Skin epidermis (tissue), 12 donors: ENCODE data around the gene NUTM2A.
"Not testable (repeated sequence)": the region's sequence is repeated elsewhere in the genome, so short reads cannot be mapped to it uniquely, and the experiment has no call there.

Experiments
- H3K27ac ChIP-seq, 21 experiments: fragments of 200-600 bp; sonication (generic) in 11 of 21; one replicate each; pipeline ENCODE4 v1.5.0; 2020; ENCODE audit warnings: mild to moderate bottlenecking in 3 of 21, inconsistent platforms in 2 of 21, moderate library complexity in 2 of 21
- H3K4me3 ChIP-seq, 7 experiments: fragments of 200-600 bp; sonication (generic) in 2 of 7; one replicate each; pipeline ENCODE4 v1.5.0; 2020; ENCODE audit warnings: inconsistent platforms in 2 of 7, mild to moderate bottlenecking in 2 of 7, moderate library complexity in 1 of 7

NUTM2A gene, protein sequence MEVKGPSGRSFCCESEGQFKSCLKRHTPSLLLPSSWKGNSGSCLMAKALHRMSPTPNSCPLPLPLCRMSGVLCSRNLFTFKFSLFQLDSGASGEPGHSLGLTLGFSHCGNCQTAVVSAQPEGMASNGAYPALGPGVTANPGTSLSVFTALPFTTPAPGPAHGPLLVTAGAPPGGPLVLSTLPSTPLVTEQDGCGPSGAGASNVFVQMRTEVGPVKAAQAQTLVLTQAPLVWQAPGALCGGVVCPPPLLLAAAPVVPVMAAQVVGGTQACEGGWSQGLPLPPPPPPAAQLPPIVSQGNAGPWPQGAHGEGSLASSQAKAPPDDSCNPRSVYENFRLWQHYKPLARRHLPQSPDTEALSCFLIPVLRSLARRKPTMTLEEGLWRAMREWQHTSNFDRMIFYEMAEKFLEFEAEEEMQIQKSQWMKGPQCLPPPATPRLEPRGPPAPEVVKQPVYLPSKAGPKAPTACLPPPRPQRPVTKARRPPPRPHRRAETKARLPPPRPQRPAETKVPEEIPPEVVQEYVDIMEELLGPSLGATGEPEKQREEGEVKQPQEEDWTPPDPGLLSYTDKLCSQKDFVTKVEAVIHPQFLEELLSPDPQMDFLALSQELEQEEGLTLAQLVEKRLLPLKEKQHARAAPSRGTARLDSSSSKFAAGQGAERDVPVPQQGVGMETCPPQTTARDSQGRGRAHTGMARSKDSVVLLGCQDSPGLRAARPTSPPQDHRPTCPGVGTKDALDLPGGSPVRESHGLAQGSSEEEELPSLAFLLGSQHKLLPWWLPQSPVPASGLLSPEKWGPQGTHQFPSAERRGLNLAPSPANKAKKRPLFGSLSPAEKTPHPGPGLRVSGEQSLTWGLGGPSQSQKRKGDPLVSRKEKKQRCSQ

DNA sequence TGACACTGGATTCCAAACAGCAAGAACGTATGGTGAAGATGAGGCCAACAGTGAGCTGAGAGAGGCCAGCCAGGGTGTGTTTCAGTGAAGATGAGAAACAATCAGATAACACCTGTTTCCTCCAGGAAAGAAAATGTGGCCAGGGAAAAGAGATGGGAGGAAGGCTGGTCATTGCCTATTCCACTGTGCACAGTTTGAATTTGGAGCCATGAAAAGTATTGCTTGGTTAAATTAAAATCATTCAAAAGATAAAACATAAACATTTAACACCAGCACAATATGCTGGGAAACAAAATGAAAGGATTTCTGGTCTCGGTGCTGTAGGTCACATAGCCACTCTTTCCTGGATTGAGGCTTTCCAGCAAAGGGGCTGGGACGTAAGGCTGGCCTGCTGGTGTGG lies at the start of gene NUTM2A:
NUTM2A (plus strand) TSS at position 301 of the 400 bp plus-strand sequence. CDS start 383 bp downstream, outside the sequence.
- not testable (repeated sequence) for H3K27ac ChIP-seq, H3K4me3 ChIP-seq

DNA sequence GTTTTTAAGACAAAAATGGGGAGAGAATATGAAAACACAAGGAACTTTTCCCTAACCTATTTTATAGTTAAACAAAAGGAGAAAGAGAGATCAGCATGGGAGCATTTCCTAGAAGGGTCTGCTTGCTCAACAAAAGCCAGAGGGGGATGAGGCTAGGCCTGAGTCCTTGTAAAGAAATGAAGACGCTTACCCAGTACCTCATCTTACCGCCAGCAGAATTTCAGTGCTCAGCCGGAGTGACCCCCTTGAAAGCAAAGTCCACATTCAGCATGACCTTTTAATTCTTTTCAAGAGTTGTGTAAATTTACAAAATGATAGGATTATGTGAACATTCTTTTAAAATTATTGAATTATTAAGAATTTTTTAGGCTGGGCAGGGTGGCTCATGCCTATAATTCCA lies 47.7 kb upstream of the NUTM2A start:
- H3K27ac ChIP-seq, H3K4me3 ChIP-seq: not testable (repeated sequence)

DNA sequence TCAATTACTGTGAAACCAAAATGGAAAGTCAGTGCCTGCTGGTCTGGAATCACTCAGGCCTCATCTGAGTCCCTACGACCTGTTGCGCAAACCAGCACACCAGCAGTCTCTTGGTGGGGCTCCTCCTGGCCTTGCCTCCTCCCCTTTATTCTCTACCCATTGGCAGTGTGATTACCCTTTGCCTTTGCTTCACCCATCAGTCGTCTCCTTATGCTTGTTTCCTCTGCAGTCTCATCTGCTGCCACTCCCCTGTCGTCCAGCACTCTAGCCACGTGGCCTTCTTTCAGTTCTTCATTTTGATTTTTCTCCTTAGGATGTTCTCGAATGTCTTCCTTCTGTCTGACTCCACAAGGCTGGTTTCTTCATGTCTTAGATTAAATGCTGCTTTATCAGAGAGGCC lies 40.8 kb upstream of the NUTM2A start:
- H3K4me3 ChIP-seq, result not testable (repeated sequence)
- peak overlapping the region in 1 of 21 experiments; percentile 6 for H3K27ac ChIP-seq

DNA sequence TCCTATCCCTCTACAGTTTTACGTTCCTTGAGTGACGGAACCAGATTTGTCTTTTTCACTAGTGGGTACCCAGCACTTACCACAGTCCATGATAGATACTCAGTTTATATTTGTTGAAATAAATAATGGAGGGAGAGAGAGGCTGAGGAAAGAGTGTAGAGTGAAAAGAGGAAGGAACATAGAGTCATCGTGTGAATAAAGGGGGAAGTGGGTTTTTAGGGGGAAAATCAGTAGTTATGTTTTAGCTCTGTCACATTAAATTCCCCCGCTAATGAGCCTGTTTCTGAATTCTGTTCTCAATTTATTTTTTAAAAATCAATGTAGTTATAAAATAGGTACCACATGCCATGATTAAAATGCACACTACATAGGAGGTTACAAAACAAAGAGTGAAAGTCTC lies 39.2 kb upstream of the NUTM2A start:
- not testable (repeated sequence) for H3K4me3 ChIP-seq, H3K27ac ChIP-seq

DNA sequence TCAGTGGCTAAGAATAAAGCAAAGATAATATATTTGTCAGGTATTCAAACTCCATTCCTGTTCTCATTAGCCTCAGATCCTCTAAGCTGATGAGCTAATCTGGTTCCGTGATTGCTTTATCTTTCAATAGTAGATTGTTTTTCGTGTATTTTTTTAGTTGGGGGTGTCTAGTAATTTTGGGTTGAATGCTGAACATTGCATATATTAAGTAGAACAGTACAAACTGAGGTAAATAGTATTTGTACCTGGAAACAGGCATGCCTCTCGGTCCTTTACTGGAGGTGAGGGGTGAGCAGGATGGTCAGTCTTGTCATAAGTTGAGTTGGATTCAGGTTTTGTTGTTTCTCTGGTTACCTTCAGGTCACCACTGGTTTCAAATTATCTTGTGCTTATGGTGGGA lies 37.7 kb upstream of the NUTM2A start:
- H3K27ac ChIP-seq, H3K4me3 ChIP-seq: not testable (repeated sequence)

DNA sequence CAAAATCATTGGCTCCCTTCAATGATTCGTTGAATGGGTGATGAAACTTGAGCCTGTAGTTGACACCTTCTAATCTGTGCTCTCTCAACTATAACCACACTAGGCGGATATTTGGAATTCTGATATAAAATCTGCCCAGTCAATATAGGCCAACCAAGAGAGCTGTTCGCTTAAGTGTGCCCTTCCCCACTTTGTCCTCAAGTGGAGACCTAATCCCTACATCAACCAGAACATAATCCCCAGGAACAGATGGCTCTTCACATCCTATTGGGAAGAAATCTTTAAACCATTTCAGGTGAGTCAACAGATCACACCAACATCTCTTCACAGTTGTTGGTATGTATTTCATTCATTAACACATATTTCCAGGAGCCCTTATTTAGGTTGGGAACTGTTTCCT lies 33.4 kb upstream of the NUTM2A start:
- not testable (repeated sequence) for H3K4me3 ChIP-seq, H3K27ac ChIP-seq

DNA sequence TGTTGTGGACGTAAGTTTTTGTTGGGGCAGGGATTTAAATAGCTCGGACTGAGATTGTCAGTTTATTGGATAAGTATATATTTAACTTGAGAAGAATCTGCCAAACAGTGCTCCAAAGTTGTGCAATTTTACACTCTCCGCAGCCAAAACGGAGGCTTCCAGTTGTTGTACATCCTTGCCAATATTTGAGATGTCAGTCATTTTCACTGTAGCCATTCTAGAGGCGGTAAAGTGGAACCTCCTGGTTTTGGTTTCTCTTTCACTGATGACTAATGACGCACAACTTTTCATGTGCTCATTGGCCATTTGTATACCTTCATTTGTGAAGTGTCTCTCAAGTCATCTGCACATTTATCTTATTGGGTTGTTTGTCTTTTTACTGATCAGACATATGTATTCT lies 24.3 kb upstream of the NUTM2A start:
- not testable (repeated sequence) for H3K27ac ChIP-seq
- H3K4me3 ChIP-seq, result peak overlapping the region in 2 of 7 experiments; percentile 23 to 25

DNA sequence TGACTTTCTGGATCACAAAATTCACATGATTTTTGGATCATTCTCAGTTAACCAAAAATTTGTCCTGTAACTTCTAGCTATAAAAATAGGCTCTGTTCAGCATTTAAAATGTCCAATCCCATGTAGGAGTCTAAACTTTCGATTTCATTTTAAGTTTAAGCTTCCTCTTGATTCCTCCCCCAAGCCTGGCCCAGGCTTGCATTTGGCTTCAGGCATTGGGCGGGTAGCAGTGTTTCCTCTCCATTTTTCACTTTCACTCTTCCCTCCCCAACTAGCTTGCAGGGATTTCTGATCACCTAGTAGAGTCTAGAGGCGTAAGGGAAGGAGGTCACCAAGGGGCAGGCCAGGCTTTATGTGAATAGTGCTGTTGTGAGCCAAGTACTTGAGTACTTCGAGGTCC lies 20.4 kb upstream of the NUTM2A start:
- H3K4me3 ChIP-seq, H3K27ac ChIP-seq: not testable (repeated sequence)

DNA sequence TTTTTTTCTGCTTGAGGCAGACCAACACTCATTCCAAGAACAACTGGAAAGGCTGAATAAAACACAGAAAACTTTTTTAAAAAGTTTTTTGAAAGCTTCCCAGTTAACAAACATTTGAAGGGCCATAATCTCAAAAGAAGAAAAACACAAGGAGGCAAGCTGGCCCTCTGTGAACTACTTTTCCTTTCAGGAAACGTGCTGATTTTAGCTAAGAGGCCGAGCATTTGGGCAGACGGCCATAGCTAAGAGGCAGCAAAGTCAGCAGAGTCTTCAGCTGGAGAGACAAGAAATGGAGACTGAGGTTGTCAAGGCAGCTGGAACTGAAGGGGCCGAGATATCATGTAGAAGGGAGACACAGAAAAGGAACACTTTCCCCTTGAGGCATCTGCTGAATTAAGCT lies 18.3 kb upstream of the NUTM2A start:
- not testable (repeated sequence) for H3K27ac ChIP-seq, H3K4me3 ChIP-seq

DNA sequence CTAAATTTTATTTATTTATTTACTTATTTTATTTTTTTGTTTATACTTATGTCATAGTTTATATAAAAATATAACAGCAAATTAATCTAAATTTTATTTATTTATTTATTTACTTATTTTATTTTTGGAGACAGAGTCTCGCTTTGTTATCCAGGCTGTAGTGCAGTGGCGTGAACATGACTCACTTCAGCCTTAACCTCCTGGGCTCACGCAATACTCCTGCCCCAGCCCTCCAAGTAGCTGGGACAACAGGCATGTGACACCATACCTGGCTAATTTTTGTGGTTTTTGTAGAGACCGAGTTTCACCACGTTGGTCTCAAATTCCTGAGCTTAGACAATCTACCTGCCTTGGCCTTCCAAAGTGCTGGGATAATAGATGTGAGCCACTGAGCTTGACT lies 14.9 kb upstream of the NUTM2A start:
- H3K4me3 ChIP-seq, H3K27ac ChIP-seq: not testable (repeated sequence)

DNA sequence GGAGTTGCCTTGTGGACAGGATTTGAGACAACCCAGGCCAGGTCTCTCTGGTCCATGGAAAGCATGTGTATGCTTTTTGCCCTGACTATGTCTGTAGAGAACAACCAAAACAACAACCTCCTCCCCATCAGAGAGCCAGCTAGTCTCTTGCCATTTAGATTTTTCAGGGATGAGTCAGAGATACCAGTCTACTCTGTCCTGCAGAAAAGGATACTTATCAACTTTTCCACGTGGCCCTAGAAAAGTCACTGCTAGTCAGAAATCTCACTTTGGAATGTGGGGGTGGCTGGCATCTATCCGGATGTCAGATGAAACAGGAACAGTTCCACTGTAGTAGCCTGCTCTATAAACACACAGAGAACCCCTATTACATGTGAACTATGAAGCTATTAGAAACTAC lies 13.4 kb upstream of the NUTM2A start:
- H3K4me3 ChIP-seq, result not testable (repeated sequence)

DNA sequence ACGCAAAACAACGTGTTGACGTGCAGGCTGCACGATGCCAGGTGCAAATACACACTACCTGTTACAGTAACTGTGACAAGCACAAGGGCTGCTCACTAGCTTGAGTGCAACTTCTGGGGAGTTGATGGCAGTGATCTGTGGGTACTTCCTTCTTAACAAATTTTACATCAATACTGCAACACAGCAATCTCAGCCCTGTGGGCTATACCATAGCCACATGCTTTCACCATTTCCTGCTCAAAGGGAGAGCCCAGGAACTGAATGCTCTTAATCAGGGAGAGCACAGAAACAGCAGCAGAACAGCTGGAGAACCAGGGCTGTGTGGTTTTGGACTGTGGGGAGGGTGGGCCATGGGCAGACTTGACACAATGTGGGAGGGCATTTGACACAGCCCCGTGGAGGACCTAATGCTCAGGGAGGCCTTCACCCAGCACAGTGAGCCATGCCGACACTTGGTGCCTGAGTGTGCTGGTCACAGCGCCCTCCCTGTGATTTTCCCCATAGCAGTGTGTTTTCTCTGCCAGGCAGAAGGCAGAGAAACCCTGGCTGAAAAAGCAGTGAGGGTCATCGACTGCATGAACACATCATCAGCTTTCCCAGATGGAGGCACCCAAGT lies 12.0 kb upstream of the NUTM2A start:
- H3K27ac ChIP-seq, result not testable (repeated sequence)

More for the DNA sequence above, 13.4 kb upstream of the NUTM2A start:
- H3K27ac ChIP-seq, result not testable (repeated sequence)

DNA sequence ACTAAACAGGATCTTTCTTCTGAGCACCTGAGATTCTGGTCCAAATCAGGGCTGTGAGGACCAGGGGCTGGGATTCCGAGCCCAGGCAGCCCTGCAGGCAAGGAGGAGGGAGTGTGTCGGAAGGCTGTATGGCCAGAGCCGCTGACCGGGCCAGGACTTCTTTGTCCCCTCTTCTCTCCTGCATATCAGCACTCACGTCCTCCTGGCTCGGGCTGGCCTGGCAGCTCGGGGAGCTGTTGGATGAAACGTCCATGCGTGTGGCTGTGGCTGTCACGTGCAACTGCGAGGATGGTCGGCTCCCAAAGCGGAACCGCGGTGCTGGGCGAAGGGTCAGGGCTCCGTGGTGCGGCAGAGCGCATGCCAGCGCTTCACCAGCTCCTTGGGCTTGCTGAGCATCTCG lies 11.4 kb upstream of the NUTM2A start:
- H3K4me3 ChIP-seq, H3K27ac ChIP-seq: not testable (repeated sequence)

More for the DNA sequence above, 12.0 kb upstream of the NUTM2A start:
- H3K4me3 ChIP-seq, result not testable (repeated sequence)

DNA sequence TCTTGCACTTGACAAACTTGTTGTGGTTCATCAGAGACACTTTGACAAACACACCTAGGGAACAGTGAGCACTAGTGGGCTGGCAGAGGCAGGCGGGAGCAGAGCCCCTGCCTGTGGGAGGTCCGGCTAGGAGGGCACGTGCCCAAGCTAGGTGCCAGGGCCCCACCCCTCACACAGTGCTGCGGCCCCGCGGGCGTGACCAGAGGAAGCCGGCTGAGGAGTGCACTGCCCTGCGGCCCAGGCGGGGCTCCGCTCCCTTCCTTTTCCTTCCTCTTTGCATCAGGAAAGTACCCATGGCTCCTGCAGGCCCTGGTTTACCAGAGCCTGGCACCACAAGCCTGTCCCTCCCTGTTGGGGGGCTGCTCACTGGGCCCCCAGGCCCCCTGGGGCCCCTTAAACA lies 9.1 kb upstream of the NUTM2A start:
- not testable (repeated sequence) for H3K4me3 ChIP-seq
- peak overlapping the region in 1 of 21 experiments; percentile 35 for H3K27ac ChIP-seq

DNA sequence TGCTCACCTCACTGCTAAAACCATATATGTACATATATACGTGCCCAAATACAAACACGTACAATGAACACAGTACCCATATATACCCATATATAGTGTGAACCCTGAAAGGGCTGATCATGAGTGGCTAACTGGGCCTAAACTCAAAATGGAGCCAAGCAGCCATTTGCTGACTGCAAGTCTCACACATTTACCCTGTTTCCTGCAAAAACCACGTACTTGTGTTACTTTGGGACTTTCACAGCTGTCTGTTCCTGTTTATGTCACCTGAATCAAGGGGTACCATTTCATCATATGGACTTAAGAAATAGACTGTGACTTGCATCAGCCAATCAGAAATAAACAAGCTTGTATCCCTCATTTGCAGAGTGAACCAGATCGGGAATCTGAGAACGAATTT lies 5.9 kb upstream of the NUTM2A start:
- H3K27ac ChIP-seq, H3K4me3 ChIP-seq: not testable (repeated sequence)

DNA sequence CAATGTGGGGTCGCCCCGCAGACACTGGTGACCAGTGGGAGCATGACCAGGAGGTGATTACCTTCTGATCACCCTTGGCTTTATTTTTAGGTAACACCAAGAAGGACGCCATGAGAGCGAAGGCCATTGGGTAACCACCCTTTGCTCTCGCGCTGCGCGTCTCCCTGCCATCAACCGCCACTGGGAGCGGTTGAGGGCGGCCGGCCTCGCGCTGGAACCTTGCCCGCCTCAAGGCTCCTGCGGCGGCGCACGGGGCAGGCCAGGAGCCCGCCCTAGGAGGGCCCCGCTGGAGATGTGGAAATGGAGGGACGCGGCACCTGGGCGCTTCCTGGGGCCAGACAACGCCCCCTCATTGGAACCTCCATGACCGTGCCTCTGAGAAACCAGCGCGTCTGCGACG lies 2.5 kb upstream of the NUTM2A start:
- H3K27ac ChIP-seq, H3K4me3 ChIP-seq: not testable (repeated sequence)

DNA sequence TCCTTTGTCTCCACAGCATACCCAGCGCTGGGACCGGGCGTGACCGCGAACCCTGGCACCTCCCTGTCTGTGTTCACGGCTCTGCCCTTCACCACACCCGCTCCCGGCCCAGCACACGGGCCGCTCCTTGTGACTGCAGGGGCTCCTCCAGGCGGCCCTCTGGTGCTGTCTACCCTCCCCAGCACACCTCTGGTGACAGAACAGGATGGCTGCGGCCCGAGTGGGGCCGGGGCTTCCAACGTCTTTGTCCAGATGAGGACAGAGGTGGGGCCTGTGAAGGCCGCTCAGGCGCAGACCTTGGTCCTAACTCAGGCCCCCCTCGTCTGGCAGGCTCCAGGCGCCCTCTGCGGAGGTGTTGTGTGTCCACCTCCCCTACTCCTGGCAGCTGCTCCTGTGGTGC lies 3.0 kb downstream of the NUTM2A start:
- not testable (repeated sequence) for H3K4me3 ChIP-seq

DNA sequence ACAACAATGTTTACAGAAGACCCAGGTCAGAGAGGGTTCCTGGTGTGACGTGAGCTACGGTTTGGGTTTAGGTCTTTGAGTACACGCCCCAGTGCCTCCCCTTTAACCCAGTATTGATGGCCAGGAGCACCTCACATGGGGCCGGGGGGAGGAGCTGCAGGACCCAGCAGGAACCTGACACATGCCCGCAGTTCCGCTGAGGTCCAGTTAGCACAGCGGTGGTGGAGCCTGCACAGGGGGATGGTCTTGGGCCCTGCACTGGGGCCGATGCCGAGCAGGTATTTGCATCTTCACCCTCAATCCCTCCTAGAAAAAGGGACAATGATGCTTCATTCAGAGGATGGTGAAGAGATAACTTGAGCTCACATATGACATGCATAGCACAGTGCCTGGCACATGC lies 4.0 kb downstream of the NUTM2A start:
- not testable (repeated sequence) for H3K27ac ChIP-seq, H3K4me3 ChIP-seq

More for the DNA sequence above, 3.0 kb downstream of the NUTM2A start:
- H3K27ac ChIP-seq, result not testable (repeated sequence)

DNA sequence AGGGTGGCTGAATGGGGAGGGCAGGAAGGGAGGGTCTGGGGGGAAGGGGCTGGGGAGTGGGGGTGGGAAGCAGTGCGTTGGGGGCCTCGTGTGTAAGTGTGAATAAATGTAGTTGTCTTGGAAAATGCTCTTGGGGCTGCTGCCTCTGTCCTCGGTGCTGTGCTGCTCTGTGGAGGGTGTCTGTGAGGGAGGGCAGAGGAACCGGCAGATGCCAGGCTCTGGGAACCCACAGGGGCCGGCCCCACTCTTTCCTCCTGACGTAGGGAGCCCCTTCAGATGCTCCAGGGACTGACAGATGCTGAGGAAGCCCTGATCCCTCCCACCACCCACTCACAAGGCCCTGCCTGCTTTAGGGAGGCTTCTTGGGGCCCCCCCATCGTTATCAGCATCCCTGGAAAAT lies 9.6 kb downstream of the NUTM2A start:
- not testable (repeated sequence) for H3K4me3 ChIP-seq, H3K27ac ChIP-seq

DNA sequence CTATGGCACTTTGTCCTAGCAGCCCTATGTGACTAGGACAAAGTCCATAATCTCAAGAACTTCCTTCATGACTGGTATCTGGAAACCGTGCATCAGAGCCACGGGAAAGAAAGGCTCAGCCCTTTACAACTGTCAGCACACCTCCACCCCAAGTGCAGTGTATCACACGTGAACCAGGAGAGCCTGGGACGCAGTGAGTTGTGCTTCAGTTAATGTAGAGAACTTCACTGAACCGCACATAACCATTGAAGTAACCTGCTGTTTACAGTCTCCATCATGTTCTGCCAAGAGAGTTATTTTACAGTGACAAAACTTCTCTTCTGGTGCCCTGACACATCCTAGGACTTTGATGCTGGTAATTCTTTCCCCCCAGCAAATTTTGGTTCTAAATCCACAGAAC lies 12.0 kb downstream of the NUTM2A start:
- H3K4me3 ChIP-seq, H3K27ac ChIP-seq: not testable (repeated sequence)
